Hepatocyte (in vitro differentiated cells): ENCODE measurements around the gene HECW1. TPM values are rescaled to one million over a fixed set of nuclear protein-coding genes. Genes with fewer than 3 reads are reported as not detected.

ENCODE experiments used
- DNase-seq: peaks from one replicate; pipeline ENCODE4 v3.0.0-alpha.2; 2016; ENCODE audit warnings: low spot score
- H2AFZ ChIP-seq: fragments of 200-600 bp; sonication (generic); 2 replicates; pipeline ENCODE4 v1.6.0; 2016; ENCODE audit warnings: antibody characterized with exemption, mild to moderate bottlenecking
- H3K27ac ChIP-seq: fragments of 200-600 bp; sonication (generic); 2 replicates; pipeline ENCODE4 v1.5.1; 2016; ENCODE audit warnings: mild to moderate bottlenecking
- H3K27me3 ChIP-seq: fragments of 200-600 bp; sonication (generic); 2 replicates; pipeline ENCODE4 v1.6.1; 2016
- H3K36me3 ChIP-seq: fragments of 200-600 bp; sonication (generic); replicated peaks from 2 replicates; pipeline ENCODE4 v1.5.1; 2016; ENCODE audit warnings: low read depth; ENCODE audit not compliant: insufficient read depth
- H3K4me1 ChIP-seq: fragments of 200-600 bp; sonication (generic); 2 replicates; pipeline ENCODE4 v1.5.1; 2016; ENCODE audit warnings: mild to moderate bottlenecking, moderate library complexity; ENCODE audit not compliant: insufficient read depth
- H3K4me2 ChIP-seq: fragments of 200-600 bp; sonication (generic); 2 replicates; pipeline ENCODE4 v1.6.0; 2016
- H3K4me3 ChIP-seq: fragments of 200-600 bp; sonication (generic); 2 replicates; pipeline ENCODE4 v1.5.1; 2016; ENCODE audit warnings: mild to moderate bottlenecking
- H3K79me2 ChIP-seq: fragments of 200-600 bp; sonication (generic); 2 replicates; pipeline ENCODE4 v1.6.0; 2017; ENCODE audit warnings: mild to moderate bottlenecking
- H3K9me2 ChIP-seq: fragments of 200-600 bp; sonication (generic); replicated peaks from 2 replicates; pipeline ENCODE4 v1.6.0; 2017; ENCODE audit warnings: mild to moderate bottlenecking; ENCODE audit not compliant: insufficient read depth
- H3K9me3 ChIP-seq: fragments of 200-600 bp; sonication (generic); 2 replicates; pipeline ENCODE4 v1.5.1; 2016; ENCODE audit warnings: low read depth, mild to moderate bottlenecking
- H4K20me1 ChIP-seq: fragments of 200-600 bp; sonication (generic); 2 replicates; pipeline ENCODE4 v1.6.0; 2016; ENCODE audit warnings: mild to moderate bottlenecking; ENCODE audit not compliant: insufficient read depth, poor library complexity, severe bottlenecking
- EZH2 ChIP-seq: fragments of 200-600 bp; sonication (generic); IDR thresholded peaks from 2 replicates; pipeline ENCODE4 v1.6.1; 2016; ENCODE audit warnings: antibody characterized with exemption, mild to moderate bottlenecking, borderline replicate concordance
- EZH2phosphoT487 ChIP-seq: fragments of 200-600 bp; sonication (generic); IDR thresholded peaks from one replicate; pipeline ENCODE4 v1.6.1; 2018; ENCODE audit warnings: antibody characterized with exemption, mild to moderate bottlenecking, low read depth, moderate library complexity; ENCODE audit not compliant: unreplicated experiment, severe bottlenecking
- WGBS: methylation state at CpG from one replicate; pipeline ENCODE4 v1.1.6; 2016; ENCODE audit warnings: low lambda C conversion rate; ENCODE audit errors: missing lambda C conversion rate; 5-methylcytosine and 5-hydroxymethylcytosine counted together
- polyA plus RNA-seq: library from polyadenylated mRNA; unstranded; fragments of >200 nt; fragmentation: Nextera tagmentation; extraction: Ambion mirVana; gene quantifications from 2 replicates; pipeline ENCODE4 v1.2.1, GENCODE V29; 2016
- total RNA-seq: library from RNA; depleted of rRNA; stranded (reverse); fragments of >200 nt; gene quantifications from 2 replicates; pipeline ENCODE4 v1.2.3, GENCODE V29; 2014
- TF ChIP-seq, protein P1 (sequence below): fragments of 200-600 bp; sonication (generic); IDR thresholded peaks from 2 replicates; pipeline ENCODE4 v1.5.1; 2016; ENCODE audit warnings: antibody characterized with exemption, mild to moderate bottlenecking; ENCODE audit not compliant: poor library complexity

The HECW1 gene
- total and polyA plus RNA-seq, 2 experiments from 2014 or later: 1.5 to 7.6 TPM

DNA sequence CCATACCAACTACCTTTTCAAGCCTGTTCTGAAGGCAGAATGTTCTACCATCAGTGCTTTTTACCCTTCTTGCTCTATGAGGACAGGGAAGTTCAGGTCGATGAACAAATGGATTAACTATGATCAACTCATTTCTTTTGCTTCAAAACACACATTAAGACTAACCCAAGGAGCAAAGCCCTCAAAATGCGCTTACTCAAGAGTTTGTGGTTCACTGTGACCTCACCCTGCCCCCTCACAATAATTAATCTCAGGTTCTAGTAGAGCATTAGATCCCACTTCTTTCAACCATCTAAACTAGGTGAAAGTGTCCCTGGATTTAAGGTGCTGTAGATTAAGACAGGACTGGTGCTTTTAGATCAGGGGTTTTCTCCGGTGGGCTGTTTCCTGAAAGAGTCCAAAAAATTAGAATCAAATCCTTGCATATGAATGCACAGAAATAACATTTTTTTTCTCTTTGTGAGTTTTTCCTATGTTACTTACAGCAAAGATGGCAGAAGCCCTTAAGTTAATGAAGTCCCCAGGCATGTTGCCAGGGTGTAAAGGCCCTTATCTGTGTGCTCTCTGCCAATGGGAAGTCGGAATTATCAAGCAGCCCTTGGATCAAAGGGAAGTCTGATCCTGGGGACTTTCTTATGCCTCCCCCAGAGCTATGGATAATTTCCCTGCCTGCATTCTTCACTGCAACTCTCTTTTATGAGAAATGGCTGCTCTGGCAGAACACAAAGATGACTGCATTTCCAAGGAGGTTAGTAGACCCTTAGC, 264.9 kb downstream of the HECW1 start:
- H3K9me3 ChIP-seq: no peaks in the 10 kb centered on the region
- H3K36me3 ChIP-seq: no peaks in the 10 kb centered on the region
- H3K9me2 ChIP-seq: no peaks in the 10 kb centered on the region
- no peaks in the 10 kb centered on the region for H3K79me2 ChIP-seq
- H4K20me1 ChIP-seq: no peaks in the 10 kb centered on the region
- H3K4me3 ChIP-seq: no peak overlapping the region
- DNase-seq: no peak
- no peak overlapping the region for H3K27ac ChIP-seq
- H3K27me3 ChIP-seq: no peaks in the 10 kb centered on the region
- WGBS: 55% methylated on average over 4 of the region's 4 CpGs
- TF ChIP-seq, protein P1, sequence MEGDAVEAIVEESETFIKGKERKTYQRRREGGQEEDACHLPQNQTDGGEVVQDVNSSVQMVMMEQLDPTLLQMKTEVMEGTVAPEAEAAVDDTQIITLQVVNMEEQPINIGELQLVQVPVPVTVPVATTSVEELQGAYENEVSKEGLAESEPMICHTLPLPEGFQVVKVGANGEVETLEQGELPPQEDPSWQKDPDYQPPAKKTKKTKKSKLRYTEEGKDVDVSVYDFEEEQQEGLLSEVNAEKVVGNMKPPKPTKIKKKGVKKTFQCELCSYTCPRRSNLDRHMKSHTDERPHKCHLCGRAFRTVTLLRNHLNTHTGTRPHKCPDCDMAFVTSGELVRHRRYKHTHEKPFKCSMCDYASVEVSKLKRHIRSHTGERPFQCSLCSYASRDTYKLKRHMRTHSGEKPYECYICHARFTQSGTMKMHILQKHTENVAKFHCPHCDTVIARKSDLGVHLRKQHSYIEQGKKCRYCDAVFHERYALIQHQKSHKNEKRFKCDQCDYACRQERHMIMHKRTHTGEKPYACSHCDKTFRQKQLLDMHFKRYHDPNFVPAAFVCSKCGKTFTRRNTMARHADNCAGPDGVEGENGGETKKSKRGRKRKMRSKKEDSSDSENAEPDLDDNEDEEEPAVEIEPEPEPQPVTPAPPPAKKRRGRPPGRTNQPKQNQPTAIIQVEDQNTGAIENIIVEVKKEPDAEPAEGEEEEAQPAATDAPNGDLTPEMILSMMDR: no peak
- TF ChIP-seq EZH2: no peak
- TF ChIP-seq EZH2phosphoT487: no peak
- no peak overlapping the region for H2AFZ ChIP-seq
- no peak overlapping the region for H3K4me2 ChIP-seq
- no peaks in the 10 kb centered on the region for H3K4me1 ChIP-seq

DNA sequence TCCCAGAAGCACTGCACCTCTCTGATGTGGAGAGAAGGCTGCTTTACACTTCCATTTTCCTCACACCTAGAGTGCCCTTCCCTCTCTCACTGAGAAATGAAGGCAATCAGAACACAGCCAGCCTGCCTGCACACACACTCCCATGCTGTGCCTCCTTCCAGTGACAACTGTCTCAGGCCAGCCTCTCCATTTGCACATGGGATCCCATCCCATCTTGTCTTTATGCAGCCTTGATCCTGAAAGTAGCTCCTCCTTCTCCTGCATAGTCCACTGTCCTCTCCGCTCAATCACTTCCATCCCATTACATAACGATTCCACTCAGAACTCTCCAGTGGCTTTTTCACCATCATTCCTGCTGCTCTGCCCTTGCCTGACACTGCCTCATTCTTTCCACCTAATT, 266.8 kb downstream of the HECW1 start:
- Histone ChIP-seq H3K27me3 (no peaks in the 10 kb centered on the region), H3K4me3 (no peak overlapping the region), H3K27ac (no peak overlapping the region), H3K4me1 (no peaks in the 10 kb centered on the region), H3K4me2 (no peak overlapping the region), H3K9me2 (no peaks in the 10 kb centered on the region), H3K36me3 (no peaks in the 10 kb centered on the region), H4K20me1 (no peaks in the 10 kb centered on the region), H3K9me3 (no peaks in the 10 kb centered on the region), H3K79me2 (no peaks in the 10 kb centered on the region), H2AFZ (no peak overlapping the region)
- TF ChIP-seq, protein P1: no peak
- TF ChIP-seq EZH2phosphoT487: no peak
- no peak for TF ChIP-seq EZH2
- 88% methylated on average over 2 of the region's 2 CpGs for WGBS
- DNase-seq: no peak

DNA sequence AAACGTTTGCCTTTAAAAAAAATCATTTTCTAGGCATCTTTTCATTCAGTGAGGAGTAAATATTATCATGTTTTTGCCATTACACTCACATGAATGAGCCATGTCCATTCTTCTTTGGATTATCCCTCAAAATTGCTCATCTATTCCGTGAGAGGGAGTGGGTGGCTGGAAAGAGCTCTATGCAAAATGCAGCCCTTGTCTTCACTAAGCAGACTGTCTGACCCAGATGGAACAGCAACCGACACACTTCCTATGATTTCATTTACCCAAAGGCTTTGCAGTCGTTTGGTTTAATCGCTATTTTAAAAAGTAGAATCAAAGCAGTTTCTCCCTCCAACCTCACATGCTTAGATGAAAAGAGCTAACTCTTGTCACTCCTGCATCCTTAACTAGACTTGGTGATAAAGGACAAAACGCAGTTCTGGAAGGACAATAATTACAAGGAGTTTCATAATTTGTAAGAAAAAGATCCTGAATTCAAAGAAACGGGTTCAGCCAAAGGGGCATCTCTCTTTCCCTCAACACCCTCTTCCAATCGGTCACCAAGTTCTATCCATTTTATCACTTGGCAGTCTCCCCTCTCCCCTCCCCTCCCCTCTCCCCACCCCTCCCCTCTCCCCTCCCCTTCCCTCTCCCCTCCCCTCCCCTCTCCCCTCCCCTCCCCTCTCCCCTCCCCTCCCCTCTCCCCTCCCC, 272.3 kb downstream of the HECW1 start:
- no peaks in the 10 kb centered on the region for H3K79me2 ChIP-seq
- H3K27me3 ChIP-seq: no peaks in the 10 kb centered on the region
- H2AFZ ChIP-seq: no peak overlapping the region
- H3K36me3 ChIP-seq: no peaks in the 10 kb centered on the region
- no peaks in the 10 kb centered on the region for H3K9me3 ChIP-seq
- TF ChIP-seq, protein P1: no peak
- no peak for TF ChIP-seq EZH2
- no peak for TF ChIP-seq EZH2phosphoT487
- H4K20me1 ChIP-seq: no peaks in the 10 kb centered on the region
- H3K27ac ChIP-seq: no peak overlapping the region
- no peak for DNase-seq
- H3K4me2 ChIP-seq: no peak overlapping the region
- no peaks in the 10 kb centered on the region for H3K9me2 ChIP-seq
- no peaks in the 10 kb centered on the region for H3K4me1 ChIP-seq
- 86% methylated on average over 8 of the region's 8 CpGs for WGBS
- no peak overlapping the region for H3K4me3 ChIP-seq
